Mesendoderm (in vitro differentiated cells): ENCODE results near the gene GNB1L. TPM values are rescaled to one million over a fixed set of nuclear protein-coding genes. Genes with fewer than 3 reads are reported as not detected.
A peak's percentile ranks its signal among the peaks of the same experiment; 100 is the strongest.

ENCODE experiments used
- DNase-seq: peaks from one replicate; pipeline ENCODE4 v3.0.0; 2013
- H2AK5ac ChIP-seq: 2 replicates; pipeline ENCODE4 v1.6.1; 2013; ENCODE audit warnings: low read length, inconsistent platforms
- H2BK120ac ChIP-seq: 2 replicates; pipeline ENCODE4 v1.6.1; 2013; ENCODE audit warnings: low read depth, mild to moderate bottlenecking, low read length, moderate library complexity, mixed read lengths
- H2BK15ac ChIP-seq: replicated peaks from 2 replicates; pipeline ENCODE4 v1.6.1; 2013; ENCODE audit warnings: low read depth, mild to moderate bottlenecking, moderate library complexity
- H2BK5ac ChIP-seq: 2 replicates; pipeline ENCODE4 v1.6.1; 2013; ENCODE audit warnings: low read length, inconsistent platforms
- H3K18ac ChIP-seq: 2 replicates; pipeline ENCODE4 v1.6.1; 2013; ENCODE audit warnings: mild to moderate bottlenecking, low read length, mixed read lengths
- H3K23ac ChIP-seq: one replicate; pipeline ENCODE4 v1.6.1; 2013; ENCODE audit warnings: low read length
- H3K27ac ChIP-seq: 2 replicates; pipeline ENCODE4 v1.5.1; 2013; ENCODE audit warnings: low read depth, mild to moderate bottlenecking, inconsistent platforms, low read length, moderate library complexity
- H3K27me3 ChIP-seq: 2 replicates; pipeline ENCODE4 v1.6.1; 2013; ENCODE audit warnings: low read length, control low read depth, mild to moderate bottlenecking, inconsistent platforms; ENCODE audit not compliant: insufficient read depth, poor library complexity
- H3K36me3 ChIP-seq: 2 replicates; pipeline ENCODE4 v1.6.1; 2013; ENCODE audit warnings: low read length, inconsistent platforms; ENCODE audit not compliant: control insufficient read depth, insufficient read depth
- H3K4ac ChIP-seq: one replicate; pipeline ENCODE4 v1.6.1; 2013; ENCODE audit warnings: low read depth, mild to moderate bottlenecking, low read length, moderate library complexity
- H3K4me1 ChIP-seq: 2 replicates; pipeline ENCODE4 v1.6.1; 2013; ENCODE audit warnings: low read depth, low read length, inconsistent platforms; ENCODE audit not compliant: control insufficient read depth
- H3K4me2 ChIP-seq: 2 replicates; pipeline ENCODE4 v1.6.1; 2013; ENCODE audit warnings: low read length
- H3K4me3 ChIP-seq: 2 replicates; pipeline ENCODE4 v1.5.1; 2013; ENCODE audit warnings: mild to moderate bottlenecking, low read length
- H3K56ac ChIP-seq: one replicate; pipeline ENCODE4 v1.6.1; 2013; ENCODE audit warnings: low read length
- H3K79me1 ChIP-seq: 2 replicates; pipeline ENCODE4 v1.6.1; 2013; ENCODE audit warnings: low read length, inconsistent platforms
- H3K79me2 ChIP-seq: 2 replicates; pipeline ENCODE4 v1.6.1; 2013; ENCODE audit warnings: mild to moderate bottlenecking, low read length; ENCODE audit not compliant: control insufficient read depth, insufficient read depth
- H3K9ac ChIP-seq: 2 replicates; pipeline ENCODE4 v1.6.1; 2013; ENCODE audit warnings: low read length, inconsistent platforms
- H4K5ac ChIP-seq: one replicate; pipeline ENCODE4 v1.6.1; 2013; ENCODE audit warnings: low read length
- H4K8ac ChIP-seq: one replicate; pipeline ENCODE4 v1.6.1; 2013; ENCODE audit warnings: low read depth, mild to moderate bottlenecking, control low read depth, low read length, moderate library complexity
- WGBS: extraction: QIAGEN DNeasy Blood & Tissue Kit; methylation state at CpG from one replicate; pipeline ENCODE4 v1.1.7; 2013; ENCODE audit warnings: low lambda C conversion rate, missing lambda C conversion rate; ENCODE audit not compliant: insufficient coverage; ENCODE audit errors: extremely low coverage; 5-methylcytosine and 5-hydroxymethylcytosine counted together
- polyA plus RNA-seq, 2 experiments: library from polyadenylated mRNA; stranded (reverse); fragments of 200-250 nt; gene quantifications; one replicate each; pipeline ENCODE4 v1.2.3, GENCODE V29; 2013

The GNB1L gene
- 4.7 TPM for polyA plus RNA-seq (2013, experiment 1 of 2)
- 4.2 TPM for polyA plus RNA-seq (2013, experiment 2 of 2)

- Histone ChIP-seq H3K4me3 (peak within 1 kb of the TSS; percentile 92), H3K4me2 (peak within 1 kb of the TSS; percentile 89), H4K5ac (no peak within 1 kb of the TSS), H3K79me2 (peaks cover 33% of the 10 kb centered on the region), H4K8ac (no peak within 1 kb of the TSS), H3K4ac (peak within 1 kb of the TSS; percentile 74), H3K27ac (peak within 1 kb of the TSS; percentile 42), H3K23ac (peak within 1 kb of the TSS; percentile 72), H3K9ac (peak within 1 kb of the TSS; percentile 98), H2BK15ac (no peak within 1 kb of the TSS), H2BK120ac (no peak within 1 kb of the TSS), H3K18ac (peak within 1 kb of the TSS; percentile 29), H2BK5ac (peak within 1 kb of the TSS; percentile 37), H3K79me1 (peaks cover 25% of the 10 kb centered on the region), H3K4me1 (peaks cover 13% of the 10 kb centered on the region), H3K56ac (peak within 1 kb of the TSS; percentile 99), H3K27me3 (no peaks in the 10 kb centered on the region), H2AK5ac (peak within 1 kb of the TSS; percentile 87), H3K36me3 (peaks cover 6% of the 10 kb centered on the region)
- WGBS, result no CpG with 5 or more reads among the region's 81 CpGs
- DNase-seq, result peak; percentile 97
These were observed at the start of gene GNB1L, which contains the start of gene RTL10 for GRCh38 chr22:19854778-19855503. TSS of gene GNB1L (minus strand) at chr22:19854874. CDS start at chr22:19821355, 33,519 bp downstream. TSS of gene RTL10 (minus strand) at chr22:19854874. CDS start at chr22:19852261, 2,613 bp downstream.

GRCh38 chr22:19904174-19904856 lies 49.6 kb upstream of the GNB1L start:
- DNase-seq, result no peak
- H3K27ac ChIP-seq, result no peak overlapping the region
- H2BK120ac ChIP-seq, result no peak overlapping the region
- no peaks in the 10 kb centered on the region for H3K4me1 ChIP-seq
- no peak overlapping the region for H3K56ac ChIP-seq
- H4K5ac ChIP-seq, result no peak overlapping the region
- no CpG with 5 or more reads among the region's 16 CpGs for WGBS
- H3K4ac ChIP-seq, result no peak overlapping the region
- H4K8ac ChIP-seq, result no peak overlapping the region
- no peak overlapping the region for H2BK5ac ChIP-seq
- H3K18ac ChIP-seq, result no peak overlapping the region
- no peaks in the 10 kb centered on the region for H3K79me1 ChIP-seq
- H2BK15ac ChIP-seq, result no peak overlapping the region
- no peak overlapping the region for H3K4me2 ChIP-seq
- H3K36me3 ChIP-seq, result no peaks in the 10 kb centered on the region
- H3K79me2 ChIP-seq, result no peaks in the 10 kb centered on the region
- peak overlapping the region; percentile 91 for H3K23ac ChIP-seq
- no peak overlapping the region for H3K9ac ChIP-seq
- no peaks in the 10 kb centered on the region for H3K27me3 ChIP-seq
- H2AK5ac ChIP-seq, result no peak overlapping the region
- H3K4me3 ChIP-seq, result no peak overlapping the region

GRCh38 chr22:19903513-19903912 lies 48.8 kb upstream of the GNB1L start:
- Histone ChIP-seq H3K79me2 (no peaks in the 10 kb centered on the region), H2AK5ac (no peak overlapping the region), H3K36me3 (no peaks in the 10 kb centered on the region), H3K27me3 (no peaks in the 10 kb centered on the region), H3K18ac (no peak overlapping the region), H3K4me3 (no peak overlapping the region), H3K4me1 (no peaks in the 10 kb centered on the region), H3K4me2 (no peak overlapping the region), H2BK15ac (no peak overlapping the region), H3K56ac (peak overlapping the region; percentile 54), H4K5ac (no peak overlapping the region), H3K27ac (no peak overlapping the region), H4K8ac (no peak overlapping the region), H2BK120ac (no peak overlapping the region), H3K4ac (no peak overlapping the region), H2BK5ac (no peak overlapping the region), H3K79me1 (no peaks in the 10 kb centered on the region), H3K23ac (no peak overlapping the region), H3K9ac (no peak overlapping the region)
- no CpG with 5 or more reads among the region's 12 CpGs for WGBS
- no peak for DNase-seq

- Histone ChIP-seq H3K4me1 (no peaks in the 10 kb centered on the region), H3K79me2 (no peaks in the 10 kb centered on the region), H3K56ac (peak overlapping the region; percentile 54), H4K8ac (no peak overlapping the region), H3K18ac (no peak overlapping the region), H3K4ac (no peak overlapping the region), H3K9ac (no peak overlapping the region), H3K4me3 (no peak overlapping the region), H4K5ac (no peak overlapping the region), H3K4me2 (no peak overlapping the region), H2BK5ac (no peak overlapping the region), H3K79me1 (no peaks in the 10 kb centered on the region), H3K36me3 (no peaks in the 10 kb centered on the region), H3K27me3 (no peaks in the 10 kb centered on the region), H2BK120ac (no peak overlapping the region), H2BK15ac (no peak overlapping the region), H3K27ac (no peak overlapping the region), H2AK5ac (no peak overlapping the region), H3K23ac (no peak overlapping the region)
- WGBS, result no CpG with 5 or more reads among the region's 9 CpGs
- DNase-seq, result no peak
These were observed 48.4 kb upstream of the GNB1L start for GRCh38 chr22:19903031-19903430.

- Histone ChIP-seq H3K9ac (no peak overlapping the region), H3K4ac (no peak overlapping the region), H3K79me1 (no peaks in the 10 kb centered on the region), H2BK120ac (no peak overlapping the region), H3K4me1 (no peaks in the 10 kb centered on the region), H3K36me3 (no peaks in the 10 kb centered on the region), H2BK5ac (no peak overlapping the region), H4K5ac (no peak overlapping the region), H3K4me2 (no peak overlapping the region), H4K8ac (no peak overlapping the region), H3K18ac (no peak overlapping the region), H3K23ac (no peak overlapping the region), H3K4me3 (no peak overlapping the region), H2AK5ac (no peak overlapping the region), H2BK15ac (no peak overlapping the region), H3K27ac (no peak overlapping the region), H3K27me3 (no peaks in the 10 kb centered on the region), H3K79me2 (no peaks in the 10 kb centered on the region), H3K56ac (no peak overlapping the region)
- DNase-seq, result no peak
- no CpG with 5 or more reads among the region's 7 CpGs for WGBS
These were observed 47.6 kb upstream of the GNB1L start for GRCh38 chr22:19902245-19902715.
